ENCODE results near the gene THAP6. TPM values are rescaled to one million over a fixed set of nuclear protein-coding genes. Genes with fewer than 3 reads are reported as not detected.

Gene THAP6
- total and polyA plus RNA-seq, 2 of the 8 experiments (the other 6 are each of a cell fraction or from before 2014, with no cell fraction given): 3.3 to 9.7 TPM

- Histone ChIP-seq H3K4me3 (ENCODE audit: extremely low read depth in 1 of 4, insufficient read depth in 2 of 4, low read depth in 3 of 4, low read length in 4 of 4) (peak overlapping the region in 3 of 4 experiments; percentile 1 to 83 (median 11); a peak in 4 of 8 replicates), H4K8ac (ENCODE audit: extremely low read depth, insufficient read depth, low read length) (no peak overlapping the region), H3K27me3 (replicated peaks in 1 of 4; ENCODE audit: control insufficient read depth in 3 of 4, extremely low read depth in 1 of 4, insufficient read depth in 3 of 4, low read length in 3 of 4) (no peaks in the 10 kb centered on the region), H4K20me1 (replicated peaks in 1 of 2; ENCODE audit: control insufficient read depth in 1 of 2, insufficient read depth in 2 of 2, low read length in 2 of 2) (no peaks in the 10 kb centered on the region), H3K9ac (replicated peaks in 1 of 4; ENCODE audit: extremely low read depth in 1 of 4, low read depth in 3 of 4, low read length in 3 of 4) (no peak overlapping the region), H2BK5ac (ENCODE audit: low read depth, low read length) (no peak overlapping the region), H3K79me1 (ENCODE audit: low read depth, low read length) (no peaks in the 10 kb centered on the region), H2BK20ac (ENCODE audit: low read length) (no peak overlapping the region), H3K79me2 (ENCODE audit: control insufficient read depth in 1 of 2, insufficient read depth in 2 of 2, low read length in 2 of 2) (peaks cover 0 to 56% of the 10 kb centered on the region in 2 experiments; a peak in 3 of 4 replicates), H4K5ac (ENCODE audit: insufficient read length, low read depth, low read length) (no peak overlapping the region), H2BK12ac (ENCODE audit: low read depth, low read length) (no peak overlapping the region), H2AFZ (ENCODE audit: low read length) (no peak overlapping the region), H3K4me1 (replicated peaks in 1 of 4; ENCODE audit: control insufficient read depth in 3 of 4, insufficient read depth in 4 of 4, low read length in 3 of 4) (peaks cover 0 to 15% (median 7%) of the 10 kb centered on the region in 4 experiments; a peak in 4 of 7 replicates), H3K23ac (ENCODE audit: insufficient read length) (no peak overlapping the region), H2BK15ac (ENCODE audit: low read length) (no peak overlapping the region), H3K14ac (ENCODE audit: insufficient read length) (no peak overlapping the region), H3K4me2 (ENCODE audit: insufficient read depth in 1 of 2, low read depth in 2 of 2, low read length in 2 of 2) (peak overlapping the region; percentile 56 to 89), H3K27ac (ENCODE audit: low read depth, low read length) (no peak overlapping the region), H4K91ac (replicated peaks; ENCODE audit: insufficient read length, low read length) (no peak overlapping the region), H3K36me3 (ENCODE audit: control insufficient read depth in 2 of 4, insufficient read depth in 4 of 4, low read length in 3 of 4) (peaks cover 0 to 22% (median under 1%) of the 10 kb centered on the region in 4 experiments; a peak in 4 of 8 replicates), H3K9me3 (ENCODE audit: insufficient read depth in 2 of 2, low read depth in 1 of 2, low read length in 1 of 2) (no peaks in the 10 kb centered on the region), H2BK120ac (replicated peaks; ENCODE audit: low read depth, low read length) (no peak overlapping the region), H2AK5ac (ENCODE audit: low read depth, low read length) (no peak overlapping the region), H3K4ac (replicated peaks; ENCODE audit: insufficient read length, low read depth, low read length) (no peak overlapping the region), H3K23me2 (ENCODE audit: low read depth, low read length) (peaks cover 7% of the 10 kb centered on the region), H3K18ac (ENCODE audit: extremely low read depth, low read length) (no peak overlapping the region), H3K56ac (replicated peaks; ENCODE audit: insufficient read length, low read depth, low read length) (no peak overlapping the region)
- 18% methylated on average over 3 of the region's 3 CpGs; no CpG with 5 or more reads in 1 of the 2 experiments for WGBS, 2 experiments (ENCODE audit: extremely low coverage in 1 of 2, insufficient coverage in 1 of 2, insufficient read length in 1 of 2, insufficient replicate concordance in 2 of 2, low coverage in 1 of 2, low lambda C conversion rate in 2 of 2, missing lambda C conversion rate in 1 of 2)
- ChIA-PET POLR2A (ENCODE audit: partially characterized antibody) (interaction anchor here (1.1 kb wide), 2 partner anchors 9 to 42 kb away, joined by 3 to 4 read pairs; no protein-coding TSS in a partner anchor), CTCF (ENCODE audit: partially characterized antibody) (no interaction called here)
- FAIRE-seq: peak; percentile 84
- DNase-seq (ENCODE audit: low read depth in 1 of 2, low spot score in 2 of 2): peak in 1 of 2 experiments; percentile 5
- TF ChIP-seq JUN (IDR thresholded peaks at IDR 0.05; ENCODE audit: low read depth, low read length) (no peak), RXRA (IDR thresholded peaks at IDR 0.05; ENCODE audit: insufficient read depth, low read depth, low read length) (no peak), CTBP2 (IDR thresholded peaks at IDR 0.05; ENCODE audit: borderline replicate concordance, insufficient read depth, insufficient read length, low read length) (no peak), HDAC2 (IDR thresholded peaks at IDR 0.05; ENCODE audit: borderline replicate concordance in 1 of 2, low read depth in 2 of 2, low read length in 2 of 2) (no peak), BACH1 (IDR thresholded peaks at IDR 0.05; ENCODE audit: low read length) (no peak), TEAD4 (IDR thresholded peaks at IDR 0.05; ENCODE audit: low read depth, low read length) (no peak), SIRT6 (IDR thresholded peaks at IDR 0.05; ENCODE audit: low read length) (no peak), RFX5 (IDR thresholded peaks at IDR 0.05; ENCODE audit: borderline replicate concordance, low read depth, low read length) (no peak), FOSL1 (IDR thresholded peaks at IDR 0.05; ENCODE audit: insufficient read depth, low read depth, low read length) (no peak), ATF3 (IDR thresholded peaks at IDR 0.05; ENCODE audit: insufficient read depth, low read depth, low read length) (no peak), CBX8 (IDR thresholded peaks at IDR 0.05; ENCODE audit: borderline replicate concordance, low read depth, low read length) (no peak), TAF1 (IDR thresholded peaks at IDR 0.05; ENCODE audit: low read depth, low read length) (no peak), SUZ12 (IDR thresholded peaks at IDR 0.05; ENCODE audit: low read length) (no peak)
Observed at GRCh38 chr4:75511841-75512240, 2.4 kb upstream of the THAP6 start.
